HG02870 (cell line): Measurements from ENCODE around the gene PDF.

Experiments
- ATAC-seq: cut with Tn5 transposase; IDR thresholded peaks from one replicate; pipeline ENCODE4 v1.9.1; 2021; ENCODE audit warnings: mild to moderate bottlenecking, moderate library complexity; ENCODE audit not compliant: unreplicated experiment

Gene PDF

DNA sequence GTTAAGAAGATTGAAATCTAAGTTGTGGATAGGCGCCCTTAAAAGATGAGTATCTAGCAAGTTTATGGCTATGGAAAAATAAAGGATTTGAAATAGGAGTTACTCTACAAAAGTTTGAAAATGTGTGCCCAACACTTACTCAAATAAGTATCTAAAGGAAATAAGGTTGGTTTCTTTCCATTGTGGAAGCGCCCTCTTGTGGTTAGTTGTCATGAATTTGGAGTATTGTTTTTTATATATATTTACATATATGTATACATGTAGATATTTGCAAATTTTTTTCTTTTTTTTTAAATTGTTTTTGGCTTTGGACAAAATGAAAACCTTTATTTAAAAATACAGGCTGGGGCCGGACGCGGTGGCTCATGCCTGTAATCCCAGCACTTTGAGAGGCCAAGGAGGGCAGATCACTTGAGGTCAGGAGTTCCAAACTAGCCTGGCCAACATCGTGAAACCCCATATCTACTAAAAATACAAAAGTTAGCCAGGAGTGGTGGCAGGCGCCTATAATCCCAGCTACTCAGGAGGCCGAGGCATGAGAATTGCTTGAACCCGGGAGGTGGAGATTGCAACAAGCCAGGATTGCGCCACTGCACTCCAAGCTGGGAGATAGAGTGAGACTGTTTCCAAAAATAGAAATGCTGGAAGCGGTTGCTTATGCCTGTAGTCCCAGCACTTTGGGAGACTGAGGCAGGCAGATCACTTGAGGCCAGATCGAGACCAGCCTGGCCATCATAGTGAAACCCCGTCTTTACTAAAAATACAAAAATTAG is 43.3 kb downstream of the PDF start:
- no peak for ATAC-seq

DNA sequence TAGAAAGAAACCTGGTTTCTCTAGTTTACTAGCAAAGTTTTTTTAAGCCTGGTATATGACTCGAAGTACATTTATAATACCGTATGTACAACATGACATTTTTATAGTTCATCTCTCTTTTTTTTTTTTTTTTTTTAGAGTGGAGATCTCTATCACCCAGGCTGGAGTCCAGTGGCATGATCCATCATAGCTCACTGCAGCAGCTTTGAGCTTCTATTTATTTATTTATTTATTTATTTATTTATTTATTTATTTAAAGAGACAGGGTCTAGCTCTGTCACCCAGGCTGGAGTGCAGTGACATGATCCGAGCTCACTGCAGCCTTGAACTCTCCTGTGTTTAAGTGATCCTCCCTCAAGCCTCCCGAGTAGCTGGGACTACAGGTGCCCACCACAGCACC is 45.1 kb downstream of the PDF start:
- no peak for ATAC-seq

DNA sequence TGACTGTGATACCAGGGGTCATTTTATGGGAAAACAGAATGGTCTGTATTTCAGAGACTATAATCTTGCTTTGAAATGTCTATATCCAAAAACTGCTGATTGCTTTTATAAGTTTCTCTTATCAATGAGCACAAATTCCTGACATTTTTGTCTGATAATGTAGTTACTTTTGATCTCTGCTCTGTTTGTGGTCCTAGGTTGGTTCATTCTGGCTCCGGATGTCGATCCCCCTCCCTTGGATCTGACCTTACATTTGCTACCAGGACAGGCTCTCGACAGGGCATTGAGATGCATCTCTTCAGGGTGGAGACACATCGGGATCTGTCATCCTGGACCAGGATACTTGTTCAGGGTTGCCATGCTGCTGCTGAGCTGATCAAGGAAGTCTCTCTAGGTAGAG is 46.5 kb downstream of the PDF start:
- ATAC-seq, result no peak

DNA sequence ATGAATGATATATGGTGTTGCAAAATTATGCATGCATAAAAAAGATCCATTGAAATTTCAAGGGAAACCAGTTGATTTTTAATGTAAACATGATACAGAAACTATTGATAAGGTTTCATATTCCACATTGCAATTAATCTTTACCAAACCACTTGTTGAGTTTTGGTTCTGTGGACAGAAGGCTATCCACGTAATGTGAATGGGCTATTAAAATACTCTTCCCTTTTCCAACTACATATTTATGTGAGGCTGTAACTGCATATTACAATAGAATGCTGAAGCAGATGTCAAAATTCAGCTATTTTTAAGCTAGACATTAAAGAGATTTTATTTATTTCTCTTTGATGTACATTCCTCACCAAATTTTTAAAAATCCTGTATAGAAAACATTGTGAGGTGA is 53.0 kb downstream of the PDF start:
- ATAC-seq, result no peak
